ENCODE measurements around the gene ABLIM1.

The ABLIM1 gene

GRCh38 chr10:114678820-114679219 lies 20.7 kb upstream of the ABLIM1 start:
- no peak for DNase-seq

- no peak for DNase-seq
These were observed 20.3 kb upstream of the ABLIM1 start for GRCh38 chr10:114678336-114678735.

GRCh38 chr10:114674346-114674745 lies 16.3 kb upstream of the ABLIM1 start:
- DNase-seq, result no peak

- DNase-seq, result no peak
These were observed 11.6 kb upstream of the ABLIM1 start for GRCh38 chr10:114669648-114670047.

GRCh38 chr10:114668375-114669080 lies 10.5 kb upstream of the ABLIM1 start:
- DNase-seq, result no peak

GRCh38 chr10:114665873-114666272 lies 7.8 kb upstream of the ABLIM1 start:
- no peak for DNase-seq

GRCh38 chr10:114665406-114665805 lies 7.3 kb upstream of the ABLIM1 start:
- peak; percentile 3 for DNase-seq

- no peak for DNase-seq
These were observed 6.1 kb upstream of the ABLIM1 start for GRCh38 chr10:114664127-114664526.

- no peak for DNase-seq
These were observed 5.6 kb upstream of the ABLIM1 start for GRCh38 chr10:114663626-114664025.

- peak; percentile 30 for DNase-seq
These were observed 4.7 kb upstream of the ABLIM1 start for GRCh38 chr10:114662646-114663217.

- DNase-seq, result no peak
These were observed 3.3 kb upstream of the ABLIM1 start for GRCh38 chr10:114661212-114661880.

- DNase-seq, result no peak
These were observed 2.4 kb downstream of the ABLIM1 start for GRCh38 chr10:114655671-114656070.

- no peak for DNase-seq
These were observed 3.1 kb downstream of the ABLIM1 start for GRCh38 chr10:114654822-114655575.

- DNase-seq, result no peak
These were observed 4.1 kb downstream of the ABLIM1 start for GRCh38 chr10:114653926-114654325.

- no peak for DNase-seq
These were observed 5.4 kb downstream of the ABLIM1 start for GRCh38 chr10:114652402-114653368.

GRCh38 chr10:114650831-114651230 lies 7.2 kb downstream of the ABLIM1 start:
- DNase-seq, result no peak

GRCh38 chr10:114650266-114650665 lies 7.8 kb downstream of the ABLIM1 start:
- DNase-seq, result no peak

GRCh38 chr10:114649217-114649903 lies 8.7 kb downstream of the ABLIM1 start:
- no peak for DNase-seq

GRCh38 chr10:114648368-114648767 lies 9.7 kb downstream of the ABLIM1 start:
- no peak for DNase-seq

- no peak for DNase-seq
These were observed 10.4 kb downstream of the ABLIM1 start for GRCh38 chr10:114647545-114648138.

GRCh38 chr10:114646426-114646825 lies 11.6 kb downstream of the ABLIM1 start:
- DNase-seq, result no peak

Data from NCI-H1105 (cell line).